ENCODE results near the gene SORBS2.
"Not testable (repeated sequence)": the region's sequence is repeated elsewhere in the genome, so short reads cannot be mapped to it uniquely, and the experiment has no call there.

The SORBS2 gene

GRCh38 chr4:185710487-185710995 lies 101.5 kb downstream of the SORBS2 start:
- DNase-seq = no peak

GRCh38 chr4:185709802-185710486 lies 102.0 kb downstream of the SORBS2 start:
- DNase-seq = no peak

- DNase-seq = no peak
Observed at GRCh38 chr4:185708348-185708747, 103.6 kb downstream of the SORBS2 start.

- DNase-seq = not testable (repeated sequence)
Observed at GRCh38 chr4:185707622-185708021, 104.4 kb downstream of the SORBS2 start.

- no peak for DNase-seq
Observed at GRCh38 chr4:185702147-185702663, 109.8 kb downstream of the SORBS2 start.

- DNase-seq = no peak
Observed at GRCh38 chr4:185700630-185701029, 111.4 kb downstream of the SORBS2 start.

- no peak for DNase-seq
Observed at GRCh38 chr4:185700048-185700447, 111.9 kb downstream of the SORBS2 start.

- DNase-seq = no peak
Observed at GRCh38 chr4:185697488-185697887, 114.5 kb downstream of the SORBS2 start.

GRCh38 chr4:185695743-185696142 lies 116.3 kb downstream of the SORBS2 start:
- DNase-seq = no peak

- DNase-seq = no peak
Observed at GRCh38 chr4:185693548-185694215, 118.3 kb downstream of the SORBS2 start.

- peak; percentile 15 for DNase-seq
Observed at GRCh38 chr4:185689407-185689806, 122.6 kb downstream of the SORBS2 start.

GRCh38 chr4:185685804-185686203 lies 126.2 kb downstream of the SORBS2 start:
- DNase-seq = no peak

GRCh38 chr4:185683896-185684295 lies 128.1 kb downstream of the SORBS2 start:
- no peak for DNase-seq

GRCh38 chr4:185683222-185683621 lies 128.8 kb downstream of the SORBS2 start:
- no peak for DNase-seq

- DNase-seq = no peak
Observed at GRCh38 chr4:185682236-185682635, 129.8 kb downstream of the SORBS2 start.

- DNase-seq = no peak
Observed at GRCh38 chr4:185681604-185682003, 130.4 kb downstream of the SORBS2 start.

GRCh38 chr4:185680617-185681016 lies 131.4 kb downstream of the SORBS2 start:
- no peak for DNase-seq

- DNase-seq = no peak
Observed at GRCh38 chr4:185679523-185679922, 132.5 kb downstream of the SORBS2 start.

GRCh38 chr4:185677637-185678314 lies 134.2 kb downstream of the SORBS2 start:
- no peak for DNase-seq

GRCh38 chr4:185672618-185673017 lies 139.4 kb downstream of the SORBS2 start:
- no peak for DNase-seq

GRCh38 chr4:185672151-185672550 lies 139.8 kb downstream of the SORBS2 start:
- DNase-seq = peak; percentile 51

- DNase-seq = no peak
Observed at GRCh38 chr4:185671496-185671895, 140.5 kb downstream of the SORBS2 start.

GRCh38 chr4:185671066-185671465 lies 140.9 kb downstream of the SORBS2 start:
- no peak for DNase-seq

GRCh38 chr4:185669288-185669687 lies 142.7 kb downstream of the SORBS2 start:
- no peak for DNase-seq
